ENCODE results near the gene SMIM14. TPM values are rescaled to one million over a fixed set of nuclear protein-coding genes. Genes with fewer than 3 reads are reported as not detected.
"Not testable (repeated sequence)": the region's sequence is repeated elsewhere in the genome, so short reads cannot be mapped to it uniquely, and the experiment has no call there.

SMIM14 gene
- polyA plus RNA-seq, 3 donors, result 13.6 to 152 (median 140) TPM

- H3K27me3 Mint-ChIP-seq (ENCODE audit: low read depth in 3 of 3), result no peaks in the 10 kb centered on the region
- Histone ChIP-seq H3K4me3 (replicated peaks in 1 of 3; ENCODE audit: low read depth in 2 of 3, low read length in 3 of 3) (no peak overlapping the region), H4K20me1 (ENCODE audit: insufficient read depth, low read length) (no peaks in the 10 kb centered on the region), H3K4me1 (ENCODE audit: control insufficient read depth in 1 of 2, insufficient read depth in 2 of 2, low read length in 2 of 2) (no peaks in the 10 kb centered on the region), H3K79me2 (ENCODE audit: insufficient read depth, low read length) (no peaks in the 10 kb centered on the region), H3K36me3 (replicated peaks in 1 of 2; ENCODE audit: control insufficient read depth in 1 of 2, insufficient read depth in 2 of 2, low read length in 2 of 2) (peaks cover 15 to 55% of the 10 kb centered on the region in 2 donors), H3K4me2 (replicated peaks; ENCODE audit: extremely low read depth, low read length, poor library complexity, severe bottlenecking) (no peak overlapping the region), H3K9ac (ENCODE audit: insufficient read depth, low read length, poor library complexity, severe bottlenecking) (no peak overlapping the region), H3K27me3 (ENCODE audit: control insufficient read depth in 2 of 2, insufficient read depth in 2 of 2, low read length in 2 of 2) (no peaks in the 10 kb centered on the region), H3K27ac (ENCODE audit: low read depth in 1 of 2, low read length in 2 of 2) (no peak overlapping the region), H2AFZ (ENCODE audit: insufficient read depth, low read depth, low read length, poor library complexity, severe bottlenecking) (no peak overlapping the region), H3K9me3 (replicated peaks in 1 of 2; ENCODE audit: control insufficient read depth in 1 of 2, insufficient read depth in 1 of 2, low read length in 2 of 2) (no peaks in the 10 kb centered on the region)
- no peaks in the 10 kb centered on the region for H3K9me3 Mint-ChIP-seq
- DNase-seq, result no peak
- WGBS (ENCODE audit: insufficient coverage), result no CpG with 5 or more reads among the region's 2 CpGs
- no peak for TF ChIP-seq CTCF (IDR thresholded peaks at IDR 0.05)
- H3K36me3 Mint-ChIP-seq, result peaks cover 25 to 48% of the 10 kb centered on the region in 2 donors
- H3K4me1 Mint-ChIP-seq, result no peaks in the 10 kb centered on the region
- H3K27ac Mint-ChIP-seq, result no peak overlapping the region
- no peak overlapping the region for H3K4me3 Mint-ChIP-seq
- intact Hi-C loops (cut with micrococcal nuclease), result no loop called here
Measured at GRCh38 chr4:39516407-39516966, 122.2 kb downstream of the SMIM14 start.

- WGBS (ENCODE audit: insufficient coverage), result 100% methylated on average over 1 of the region's 14 CpGs
- H3K36me3 Mint-ChIP-seq, result peaks cover 25 to 46% of the 10 kb centered on the region in 2 donors
- H3K4me1 ChIP-seq (ENCODE audit: control insufficient read depth in 1 of 2, insufficient read depth in 2 of 2, low read length in 2 of 2); H3K27me3 ChIP-seq (ENCODE audit: control insufficient read depth in 2 of 2, insufficient read depth in 2 of 2, low read length in 2 of 2); intact Hi-C loops (cut with micrococcal nuclease); H3K9me3 Mint-ChIP-seq; H3K79me2 ChIP-seq (ENCODE audit: insufficient read depth, low read length); H3K9ac ChIP-seq (ENCODE audit: insufficient read depth, low read length, poor library complexity, severe bottlenecking); H3K4me3 Mint-ChIP-seq; H3K4me3 ChIP-seq (replicated peaks in 1 of 3; ENCODE audit: low read depth in 2 of 3, low read length in 3 of 3); H3K9me3 ChIP-seq (replicated peaks in 1 of 2; ENCODE audit: control insufficient read depth in 1 of 2, insufficient read depth in 1 of 2, low read length in 2 of 2); H3K27ac ChIP-seq (ENCODE audit: low read depth in 1 of 2, low read length in 2 of 2); H4K20me1 ChIP-seq (ENCODE audit: insufficient read depth, low read length); H3K27me3 Mint-ChIP-seq (ENCODE audit: low read depth in 3 of 3); H3K4me2 ChIP-seq (replicated peaks; ENCODE audit: extremely low read depth, low read length, poor library complexity, severe bottlenecking); H2AFZ ChIP-seq (ENCODE audit: insufficient read depth, low read depth, low read length, poor library complexity, severe bottlenecking); H3K27ac Mint-ChIP-seq; H3K4me1 Mint-ChIP-seq; DNase-seq: not testable (repeated sequence)
- H3K36me3 ChIP-seq (replicated peaks in 1 of 2; ENCODE audit: control insufficient read depth in 1 of 2, insufficient read depth in 2 of 2, low read length in 2 of 2), result peaks cover 18 to 58% of the 10 kb centered on the region in 2 donors
Measured at GRCh38 chr4:39515669-39516401, 122.8 kb downstream of the SMIM14 start.
